GM12878 (cell line): ENCODE measurements around the gene POLR2B.

ENCODE experiments used
- CREB1 ChIP-seq: IDR thresholded peaks from 2 replicates; pipeline ENCODE4 v1.6.1; 2012; ENCODE audit warnings: low read depth, mild to moderate bottlenecking, inconsistent platforms
- FOXM1 ChIP-seq: IDR thresholded peaks from 2 replicates; pipeline ENCODE4 v1.6.1; 2012; ENCODE audit warnings: low read depth, mild to moderate bottlenecking, inconsistent platforms, low read length, moderate library complexity
- SIX5 ChIP-seq: IDR thresholded peaks from 2 replicates; pipeline ENCODE4 v1.6.1; 2011; ENCODE audit warnings: mild to moderate bottlenecking, low read depth, low read length, moderate library complexity; ENCODE audit not compliant: severe bottlenecking

GRCh38 chr4:57044279-57044678 is 65.6 kb downstream of the POLR2B start:
- no peak for TF ChIP-seq SIX5
- TF ChIP-seq FOXM1 = no peak
- TF ChIP-seq CREB1 = no peak
